ENCODE measurements around the gene MAPK1.
"Not testable (repeated sequence)": the region's sequence is repeated elsewhere in the genome, so short reads cannot be mapped to it uniquely, and the experiment has no call there.

MAPK1 gene

GRCh38 chr22:21845558-21846453, 21.6 kb downstream of the MAPK1 start:
- no peak for DNase-seq

- DNase-seq = no peak
Observed at GRCh38 chr22:21842946-21843345, 24.5 kb downstream of the MAPK1 start.

GRCh38 chr22:21841422-21841821, 26.0 kb downstream of the MAPK1 start:
- no peak for DNase-seq

GRCh38 chr22:21840236-21840823, 27.1 kb downstream of the MAPK1 start:
- no peak for DNase-seq

- DNase-seq = no peak
Observed at GRCh38 chr22:21839765-21840140, 27.7 kb downstream of the MAPK1 start.

- DNase-seq = not testable (repeated sequence)
Observed at GRCh38 chr22:21839104-21839764, 28.2 kb downstream of the MAPK1 start.

GRCh38 chr22:21837248-21837979, 30.0 kb downstream of the MAPK1 start:
- DNase-seq = no peak

- not testable (repeated sequence) for DNase-seq
Observed at GRCh38 chr22:21836486-21836885, 31.0 kb downstream of the MAPK1 start.

GRCh38 chr22:21835378-21835777, 32.1 kb downstream of the MAPK1 start:
- no peak for DNase-seq

- DNase-seq = no peak
Observed at GRCh38 chr22:21834869-21835268, 32.6 kb downstream of the MAPK1 start.

- no peak for DNase-seq
Observed at GRCh38 chr22:21832291-21833290, 34.9 kb downstream of the MAPK1 start.

GRCh38 chr22:21829523-21829922, 37.9 kb downstream of the MAPK1 start:
- DNase-seq = no peak

GRCh38 chr22:21828268-21828638, 39.2 kb downstream of the MAPK1 start:
- DNase-seq = no peak

GRCh38 chr22:21827628-21828267, 39.7 kb downstream of the MAPK1 start:
- no peak for DNase-seq

- no peak for DNase-seq
Observed at GRCh38 chr22:21826204-21826603, 41.2 kb downstream of the MAPK1 start.

GRCh38 chr22:21824962-21825361, 42.5 kb downstream of the MAPK1 start:
- not testable (repeated sequence) for DNase-seq

- no peak for DNase-seq
Observed at GRCh38 chr22:21824445-21824912, 43.0 kb downstream of the MAPK1 start.

GRCh38 chr22:21823740-21824444, 43.6 kb downstream of the MAPK1 start:
- no peak for DNase-seq

GRCh38 chr22:21819183-21819770, 48.2 kb downstream of the MAPK1 start:
- DNase-seq = no peak
